Hepatocyte (in vitro differentiated cells): ENCODE results near the gene VWA8. TPM values are rescaled to one million over a fixed set of nuclear protein-coding genes. Genes with fewer than 3 reads are reported as not detected.
"Not testable (repeated sequence)": the region's sequence is repeated elsewhere in the genome, so short reads cannot be mapped to it uniquely, and the experiment has no call there.

Source experiments
- DNase-seq: peaks from one replicate; pipeline ENCODE4 v3.0.0-alpha.2; 2016; ENCODE audit warnings: low spot score
- H2AFZ ChIP-seq: fragments of 200-600 bp; sonication (generic); 2 replicates; pipeline ENCODE4 v1.6.0; 2016; ENCODE audit warnings: antibody characterized with exemption, mild to moderate bottlenecking
- H3K27ac ChIP-seq: fragments of 200-600 bp; sonication (generic); 2 replicates; pipeline ENCODE4 v1.5.1; 2016; ENCODE audit warnings: mild to moderate bottlenecking
- H3K27me3 ChIP-seq: fragments of 200-600 bp; sonication (generic); 2 replicates; pipeline ENCODE4 v1.6.1; 2016
- H3K36me3 ChIP-seq: fragments of 200-600 bp; sonication (generic); replicated peaks from 2 replicates; pipeline ENCODE4 v1.5.1; 2016; ENCODE audit warnings: low read depth; ENCODE audit not compliant: insufficient read depth
- H3K4me1 ChIP-seq: fragments of 200-600 bp; sonication (generic); 2 replicates; pipeline ENCODE4 v1.5.1; 2016; ENCODE audit warnings: mild to moderate bottlenecking, moderate library complexity; ENCODE audit not compliant: insufficient read depth
- H3K4me2 ChIP-seq: fragments of 200-600 bp; sonication (generic); 2 replicates; pipeline ENCODE4 v1.6.0; 2016
- H3K4me3 ChIP-seq: fragments of 200-600 bp; sonication (generic); 2 replicates; pipeline ENCODE4 v1.5.1; 2016; ENCODE audit warnings: mild to moderate bottlenecking
- H3K79me2 ChIP-seq: fragments of 200-600 bp; sonication (generic); 2 replicates; pipeline ENCODE4 v1.6.0; 2017; ENCODE audit warnings: mild to moderate bottlenecking
- H3K9me2 ChIP-seq: fragments of 200-600 bp; sonication (generic); replicated peaks from 2 replicates; pipeline ENCODE4 v1.6.0; 2017; ENCODE audit warnings: mild to moderate bottlenecking; ENCODE audit not compliant: insufficient read depth
- H3K9me3 ChIP-seq: fragments of 200-600 bp; sonication (generic); 2 replicates; pipeline ENCODE4 v1.5.1; 2016; ENCODE audit warnings: low read depth, mild to moderate bottlenecking
- H4K20me1 ChIP-seq: fragments of 200-600 bp; sonication (generic); 2 replicates; pipeline ENCODE4 v1.6.0; 2016; ENCODE audit warnings: mild to moderate bottlenecking; ENCODE audit not compliant: insufficient read depth, poor library complexity, severe bottlenecking
- EZH2 ChIP-seq: fragments of 200-600 bp; sonication (generic); IDR thresholded peaks from 2 replicates; pipeline ENCODE4 v1.6.1; 2016; ENCODE audit warnings: antibody characterized with exemption, mild to moderate bottlenecking, borderline replicate concordance
- EZH2phosphoT487 ChIP-seq: fragments of 200-600 bp; sonication (generic); IDR thresholded peaks from one replicate; pipeline ENCODE4 v1.6.1; 2018; ENCODE audit warnings: antibody characterized with exemption, mild to moderate bottlenecking, low read depth, moderate library complexity; ENCODE audit not compliant: unreplicated experiment, severe bottlenecking
- WGBS: methylation state at CpG from one replicate; pipeline ENCODE4 v1.1.6; 2016; ENCODE audit warnings: low lambda C conversion rate; ENCODE audit errors: missing lambda C conversion rate; 5-methylcytosine and 5-hydroxymethylcytosine counted together
- polyA plus RNA-seq: library from polyadenylated mRNA; unstranded; fragments of >200 nt; fragmentation: Nextera tagmentation; extraction: Ambion mirVana; gene quantifications from 2 replicates; pipeline ENCODE4 v1.2.1, GENCODE V29; 2016
- total RNA-seq: library from RNA; depleted of rRNA; stranded (reverse); fragments of >200 nt; gene quantifications from 2 replicates; pipeline ENCODE4 v1.2.3, GENCODE V29; 2014
- TF ChIP-seq, protein P1 (sequence below): fragments of 200-600 bp; sonication (generic); IDR thresholded peaks from 2 replicates; pipeline ENCODE4 v1.5.1; 2016; ENCODE audit warnings: antibody characterized with exemption, mild to moderate bottlenecking; ENCODE audit not compliant: poor library complexity

The VWA8 gene
- total and polyA plus RNA-seq, 2 experiments from 2014 or later = 4.9 to 19.5 TPM

DNA sequence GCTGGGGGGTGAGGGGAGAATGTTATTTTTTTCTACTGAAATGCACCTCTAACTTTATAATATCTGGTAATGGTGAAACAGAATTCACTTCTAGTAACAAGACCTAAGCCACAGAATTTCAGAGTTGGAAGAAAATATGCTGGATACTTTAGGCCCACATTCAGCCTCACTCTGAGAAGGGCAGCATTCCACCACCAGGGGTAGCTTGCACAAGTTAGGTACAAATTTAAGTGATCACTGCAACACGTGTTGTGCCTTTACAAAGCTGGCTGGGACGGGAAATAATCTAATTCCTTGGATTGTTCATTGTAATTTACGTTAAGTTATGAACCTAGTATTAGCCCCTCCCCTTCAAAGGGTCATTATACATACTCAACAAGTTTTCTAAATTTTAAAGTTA, 311.2 kb downstream of the VWA8 start:
- Histone ChIP-seq H4K20me1 (no peaks in the 10 kb centered on the region), H3K4me3 (no peak overlapping the region), H2AFZ (no peak overlapping the region), H3K9me2 (no peaks in the 10 kb centered on the region), H3K9me3 (no peaks in the 10 kb centered on the region), H3K4me2 (no peak overlapping the region), H3K36me3 (no peaks in the 10 kb centered on the region), H3K27ac (no peak overlapping the region), H3K27me3 (no peaks in the 10 kb centered on the region), H3K4me1 (peaks cover 17% of the 10 kb centered on the region), H3K79me2 (no peaks in the 10 kb centered on the region)
- 83% methylated on average over 3 of the region's 3 CpGs for WGBS
- TF ChIP-seq, protein P1, sequence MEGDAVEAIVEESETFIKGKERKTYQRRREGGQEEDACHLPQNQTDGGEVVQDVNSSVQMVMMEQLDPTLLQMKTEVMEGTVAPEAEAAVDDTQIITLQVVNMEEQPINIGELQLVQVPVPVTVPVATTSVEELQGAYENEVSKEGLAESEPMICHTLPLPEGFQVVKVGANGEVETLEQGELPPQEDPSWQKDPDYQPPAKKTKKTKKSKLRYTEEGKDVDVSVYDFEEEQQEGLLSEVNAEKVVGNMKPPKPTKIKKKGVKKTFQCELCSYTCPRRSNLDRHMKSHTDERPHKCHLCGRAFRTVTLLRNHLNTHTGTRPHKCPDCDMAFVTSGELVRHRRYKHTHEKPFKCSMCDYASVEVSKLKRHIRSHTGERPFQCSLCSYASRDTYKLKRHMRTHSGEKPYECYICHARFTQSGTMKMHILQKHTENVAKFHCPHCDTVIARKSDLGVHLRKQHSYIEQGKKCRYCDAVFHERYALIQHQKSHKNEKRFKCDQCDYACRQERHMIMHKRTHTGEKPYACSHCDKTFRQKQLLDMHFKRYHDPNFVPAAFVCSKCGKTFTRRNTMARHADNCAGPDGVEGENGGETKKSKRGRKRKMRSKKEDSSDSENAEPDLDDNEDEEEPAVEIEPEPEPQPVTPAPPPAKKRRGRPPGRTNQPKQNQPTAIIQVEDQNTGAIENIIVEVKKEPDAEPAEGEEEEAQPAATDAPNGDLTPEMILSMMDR = peak; percentile 15
- no peak for TF ChIP-seq EZH2phosphoT487
- no peak for TF ChIP-seq EZH2
- DNase-seq = no peak

DNA sequence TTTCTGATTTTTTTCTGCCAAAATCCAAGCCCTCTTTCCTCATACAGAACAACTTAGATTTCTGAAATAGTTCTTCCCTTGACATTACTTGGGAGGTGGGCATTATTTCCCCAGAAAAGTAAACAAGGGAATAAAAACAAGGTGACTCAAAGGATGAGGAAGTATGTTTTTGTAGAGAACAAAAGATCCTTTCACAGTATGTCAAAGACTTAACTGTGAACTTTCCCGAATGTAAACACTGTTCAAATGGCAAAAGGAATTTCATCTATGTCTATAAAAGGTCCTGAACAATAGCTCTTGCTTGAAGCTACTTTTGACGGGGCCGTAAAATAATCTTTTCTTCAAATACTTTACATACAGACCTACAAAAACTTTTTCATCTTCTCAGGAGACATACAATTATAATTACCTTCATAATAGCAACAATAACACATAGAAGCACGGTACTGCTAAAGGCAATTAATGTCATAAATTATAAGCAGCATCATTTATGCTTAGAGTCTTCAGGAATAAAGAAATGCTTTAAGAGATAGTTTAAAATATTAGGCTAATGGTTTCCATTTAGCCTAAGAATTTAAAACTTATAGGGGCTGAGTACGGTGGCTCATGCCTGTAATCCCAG, 312.5 kb downstream of the VWA8 start:
- H2AFZ ChIP-seq = no peak overlapping the region
- peak; percentile 17 for DNase-seq
- 30% methylated on average over 5 of the region's 5 CpGs for WGBS
- H3K27ac ChIP-seq = peak overlapping the region; percentile 62
- H3K4me1 ChIP-seq = peaks cover 17% of the 10 kb centered on the region
- no peaks in the 10 kb centered on the region for H3K9me3 ChIP-seq
- no peaks in the 10 kb centered on the region for H3K9me2 ChIP-seq
- H4K20me1 ChIP-seq = no peaks in the 10 kb centered on the region
- H3K27me3 ChIP-seq = no peaks in the 10 kb centered on the region
- H3K36me3 ChIP-seq = no peaks in the 10 kb centered on the region
- no peaks in the 10 kb centered on the region for H3K79me2 ChIP-seq
- TF ChIP-seq, protein P1 = no peak
- H3K4me2 ChIP-seq = no peak overlapping the region
- H3K4me3 ChIP-seq = no peak overlapping the region

DNA sequence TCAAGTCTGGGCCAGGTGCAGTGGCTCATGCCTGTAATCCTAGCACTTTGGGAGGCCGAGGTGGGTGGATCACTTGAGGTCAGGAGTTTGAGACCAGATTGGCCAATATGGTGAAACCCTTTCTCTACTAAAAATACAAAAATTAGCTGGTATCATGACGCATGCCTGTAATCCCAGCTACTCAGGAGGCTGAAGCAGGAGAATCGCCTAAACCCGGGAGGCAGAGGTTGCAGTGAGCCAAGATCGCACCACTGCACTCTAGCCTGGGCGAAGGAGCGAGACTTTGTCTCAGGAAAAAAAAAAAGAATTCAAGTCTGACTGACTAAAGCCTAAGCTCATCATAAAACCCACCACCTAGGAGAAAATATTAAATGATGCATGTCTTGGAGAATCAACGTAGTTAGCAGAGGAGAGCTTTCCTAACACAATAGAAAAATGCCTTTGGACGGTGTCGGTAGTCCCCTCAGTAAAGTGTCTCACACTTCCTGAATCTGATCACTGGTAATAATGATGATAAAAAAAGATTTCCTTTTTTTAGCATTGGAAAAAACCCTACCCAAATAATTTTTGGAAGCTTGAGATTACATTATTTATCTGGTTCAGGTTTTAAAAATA, 313.1 kb downstream of the VWA8 start:
- H3K4me3 ChIP-seq, H3K36me3 ChIP-seq, H2AFZ ChIP-seq, H4K20me1 ChIP-seq, H3K79me2 ChIP-seq, H3K4me2 ChIP-seq, DNase-seq, H3K9me2 ChIP-seq, H3K9me3 ChIP-seq, H3K27me3 ChIP-seq: not testable (repeated sequence)
- H3K4me1 ChIP-seq = peaks cover 17% of the 10 kb centered on the region
- WGBS = 80% methylated on average over 10 of the region's 10 CpGs
- peak overlapping the region; percentile 62 for H3K27ac ChIP-seq

DNA sequence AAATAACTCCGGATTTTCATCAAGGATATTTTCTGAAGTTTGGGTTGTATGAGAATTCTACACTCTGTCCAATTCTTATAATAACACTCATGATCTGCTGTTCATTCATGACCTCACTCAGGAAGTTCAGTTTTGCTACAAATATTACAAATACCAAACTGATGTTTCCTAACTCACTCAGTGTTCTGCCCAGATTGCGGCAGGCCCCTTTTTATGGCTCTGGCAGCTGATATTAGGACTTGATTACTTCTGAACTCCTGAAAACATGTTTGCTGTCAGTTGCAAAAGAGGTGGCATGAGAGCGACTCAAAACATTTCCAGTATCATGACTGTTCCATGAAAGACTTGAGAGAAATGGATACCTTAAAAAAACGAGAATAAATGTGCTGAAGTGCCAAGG, 315.6 kb downstream of the VWA8 start:
- no peak overlapping the region for H3K4me3 ChIP-seq
- 36% methylated on average over 4 of the region's 4 CpGs for WGBS
- H3K27me3 ChIP-seq = no peaks in the 10 kb centered on the region
- H3K9me3 ChIP-seq = no peaks in the 10 kb centered on the region
- no peaks in the 10 kb centered on the region for H3K36me3 ChIP-seq
- peak overlapping the region; percentile 59 for H3K4me2 ChIP-seq
- no peaks in the 10 kb centered on the region for H3K9me2 ChIP-seq
- DNase-seq = peak; percentile 53
- no peaks in the 10 kb centered on the region for H4K20me1 ChIP-seq
- no peak overlapping the region for H2AFZ ChIP-seq
- TF ChIP-seq, protein P1 = no peak
- no peak for TF ChIP-seq EZH2
- no peak for TF ChIP-seq EZH2phosphoT487
- H3K27ac ChIP-seq = peak overlapping the region; percentile 62
- no peaks in the 10 kb centered on the region for H3K79me2 ChIP-seq
- peaks cover 30% of the 10 kb centered on the region for H3K4me1 ChIP-seq
